Skeletal muscle satellite cell (primary cell): ENCODE data around the gene OR13F1. TPM values are rescaled to one million over a fixed set of nuclear protein-coding genes. Genes with fewer than 3 reads are reported as not detected.
"Not testable (repeated sequence)": the region's sequence is repeated elsewhere in the genome, so short reads cannot be mapped to it uniquely, and the experiment has no call there.

Experiments
- H3K27me3 ChIP-seq: 2 replicates; pipeline ENCODE4 v1.7.0; 2013; ENCODE audit warnings: low read length; ENCODE audit not compliant: control insufficient read depth, insufficient read depth
- H3K36me3 ChIP-seq: 2 replicates; pipeline ENCODE4 v1.7.0; 2013; ENCODE audit warnings: mild to moderate bottlenecking, control low read depth, low read length; ENCODE audit not compliant: insufficient read depth
- H3K4me1 ChIP-seq: 2 replicates; pipeline ENCODE4 v1.7.0; 2013; ENCODE audit warnings: low read length; ENCODE audit not compliant: control insufficient read depth, insufficient read depth
- H3K4me2 ChIP-seq: 2 replicates; pipeline ENCODE4 v1.7.0; 2013; ENCODE audit warnings: mild to moderate bottlenecking, low read length
- H3K4me3 ChIP-seq: 2 replicates; pipeline ENCODE4 v1.7.0; 2013; ENCODE audit warnings: low read length
- H3K9ac ChIP-seq: 2 replicates; pipeline ENCODE4 v1.7.0; 2013; ENCODE audit warnings: mild to moderate bottlenecking, low read depth, low read length, moderate library complexity
- H3K9me3 ChIP-seq: replicated peaks from 2 replicates; pipeline ENCODE4 v1.7.0; 2013; ENCODE audit warnings: mild to moderate bottlenecking, control low read depth, low read length
- total RNA-seq: library from RNA; depleted of rRNA; stranded (reverse); fragments of >200 nt; gene quantifications from 2 replicates; pipeline ENCODE4 v1.2.3, GENCODE V29; 2012; rRNA removed

Gene OR13F1
- not detected in 2 replicates for total RNA-seq

GRCh38 chr9:104503963-104504362 is at the start of gene OR13F1:
Gene OR13F1 (plus strand): TSS chr9:104504263. CDS start chr9:104504263, 0 bp downstream.
- Histone ChIP-seq H3K9me3 (no peaks in the 10 kb centered on the region), H3K4me1 (no peaks in the 10 kb centered on the region), H3K9ac (no peak within 1 kb of the TSS), H3K27me3 (no peaks in the 10 kb centered on the region), H3K36me3 (no peaks in the 10 kb centered on the region), H3K4me3 (no peak within 1 kb of the TSS), H3K4me2 (no peak within 1 kb of the TSS)

GRCh38 chr9:104456831-104457230 is 47.2 kb upstream of the OR13F1 start:
- no peaks in the 10 kb centered on the region for H3K36me3 ChIP-seq
- no peaks in the 10 kb centered on the region for H3K4me1 ChIP-seq
- no peaks in the 10 kb centered on the region for H3K27me3 ChIP-seq
- no peak overlapping the region for H3K4me3 ChIP-seq
- H3K4me2 ChIP-seq: no peak overlapping the region
- H3K9me3 ChIP-seq: no peaks in the 10 kb centered on the region
- no peak overlapping the region for H3K9ac ChIP-seq

DNA sequence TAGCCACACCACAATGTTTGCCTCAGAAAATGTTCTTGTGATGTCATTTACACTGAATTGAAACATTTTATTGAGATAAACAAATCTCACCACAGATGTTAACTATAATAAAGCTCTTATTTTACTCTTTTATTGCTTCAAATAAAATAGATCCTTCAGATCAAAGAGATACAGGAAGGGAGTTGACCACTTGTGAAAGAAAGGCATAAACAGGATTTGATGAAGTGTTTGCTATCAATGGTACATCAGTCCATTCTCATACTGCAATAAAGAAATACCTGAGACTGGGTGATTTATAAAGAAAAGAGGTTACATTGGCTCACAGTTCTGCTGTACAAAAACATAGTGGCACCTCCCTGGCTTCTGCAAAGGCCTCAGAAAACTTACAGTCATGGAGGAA is 40.2 kb upstream of the OR13F1 start:
- Histone ChIP-seq H3K4me2 (no peak overlapping the region), H3K4me1 (no peaks in the 10 kb centered on the region), H3K27me3 (no peaks in the 10 kb centered on the region), H3K9me3 (no peaks in the 10 kb centered on the region), H3K36me3 (no peaks in the 10 kb centered on the region), H3K4me3 (no peak overlapping the region), H3K9ac (no peak overlapping the region)

GRCh38 chr9:104468261-104468660 is 35.8 kb upstream of the OR13F1 start:
- no peaks in the 10 kb centered on the region for H3K27me3 ChIP-seq
- H3K36me3 ChIP-seq: no peaks in the 10 kb centered on the region
- H3K9ac ChIP-seq: no peak overlapping the region
- H3K4me1 ChIP-seq: no peaks in the 10 kb centered on the region
- no peaks in the 10 kb centered on the region for H3K9me3 ChIP-seq
- H3K4me3 ChIP-seq: no peak overlapping the region
- H3K4me2 ChIP-seq: no peak overlapping the region

DNA sequence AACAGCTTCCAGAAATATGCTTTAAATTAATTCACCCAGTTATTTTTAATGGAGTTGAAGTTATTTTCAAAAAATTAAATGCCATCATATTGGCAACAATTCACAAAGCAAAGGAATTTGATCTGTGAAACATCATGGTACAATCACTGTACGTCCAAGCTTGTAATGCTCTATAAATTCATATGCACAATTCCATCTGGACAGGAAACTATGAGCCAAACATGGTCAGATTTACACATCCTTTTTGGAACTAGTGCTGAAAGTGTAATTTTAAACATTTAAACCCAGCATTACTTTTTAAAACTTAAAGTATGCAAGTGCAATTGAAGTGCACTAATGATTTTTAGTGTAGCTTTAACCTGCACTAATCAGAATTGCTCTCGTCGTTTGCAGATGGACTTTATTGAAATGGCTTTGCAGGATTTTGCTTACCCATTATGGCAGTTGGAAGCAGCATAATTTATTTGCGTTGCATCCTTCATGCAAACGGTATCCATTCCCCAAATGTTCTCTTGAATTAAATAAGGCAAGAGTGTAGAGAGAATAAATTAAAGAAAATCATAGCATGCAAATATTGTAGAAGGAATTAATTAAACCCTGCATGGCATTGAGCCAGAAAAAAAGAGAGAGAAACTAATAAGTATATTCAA is 21.0 kb upstream of the OR13F1 start:
- H3K4me2 ChIP-seq: no peak overlapping the region
- H3K27me3 ChIP-seq: no peaks in the 10 kb centered on the region
- H3K9me3 ChIP-seq: no peaks in the 10 kb centered on the region
- H3K36me3 ChIP-seq: no peaks in the 10 kb centered on the region
- no peaks in the 10 kb centered on the region for H3K4me1 ChIP-seq
- no peak overlapping the region for H3K9ac ChIP-seq
- no peak overlapping the region for H3K4me3 ChIP-seq

DNA sequence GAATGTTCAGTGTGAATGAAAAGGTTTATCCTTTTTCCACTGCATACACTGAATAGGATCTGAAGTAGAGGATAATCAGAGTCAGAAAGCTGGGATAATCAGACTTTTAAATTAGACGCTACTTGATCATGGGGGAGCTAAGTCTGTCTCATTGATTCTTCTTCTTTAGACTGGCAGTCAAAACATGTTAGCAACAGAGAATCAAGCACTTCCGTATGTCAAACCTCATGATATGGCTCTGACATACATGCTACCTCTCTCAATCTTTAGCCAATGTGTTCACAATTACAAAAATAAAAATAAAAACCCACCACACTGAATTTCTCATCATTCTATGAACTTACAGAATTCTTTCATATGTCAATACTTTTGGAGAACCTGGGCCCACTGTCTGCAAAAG is 19.0 kb upstream of the OR13F1 start:
- Histone ChIP-seq H3K4me3 (no peak overlapping the region), H3K4me1 (no peaks in the 10 kb centered on the region), H3K4me2 (no peak overlapping the region), H3K9me3 (no peaks in the 10 kb centered on the region), H3K36me3 (no peaks in the 10 kb centered on the region), H3K9ac (no peak overlapping the region), H3K27me3 (no peaks in the 10 kb centered on the region)

DNA sequence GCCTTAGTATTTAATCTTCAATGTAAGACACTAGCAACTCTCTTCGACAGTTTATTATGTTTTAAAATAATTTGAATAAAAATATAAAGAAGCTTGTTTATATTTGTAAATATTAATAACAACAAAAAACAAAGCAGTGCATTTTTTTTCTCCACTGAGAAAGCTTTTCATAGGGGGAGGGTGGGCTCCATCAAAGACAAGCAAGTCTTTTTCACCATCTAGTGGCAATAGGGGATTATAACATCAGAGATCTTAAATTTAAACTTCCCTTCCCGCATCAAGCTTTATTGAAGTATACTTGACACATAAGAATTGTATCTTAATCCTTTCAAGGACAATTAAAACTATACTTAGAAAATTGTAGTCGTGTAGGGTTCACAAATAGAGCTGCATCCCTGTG is 9.3 kb upstream of the OR13F1 start:
- Histone ChIP-seq H3K4me1 (no peaks in the 10 kb centered on the region), H3K27me3 (no peaks in the 10 kb centered on the region), H3K9ac (no peak overlapping the region), H3K36me3 (no peaks in the 10 kb centered on the region), H3K4me2 (no peak overlapping the region), H3K9me3 (no peaks in the 10 kb centered on the region), H3K4me3 (no peak overlapping the region)

GRCh38 chr9:104503440-104503839 is 623 bp upstream of the OR13F1 start:
- Histone ChIP-seq H3K36me3 (no peaks in the 10 kb centered on the region), H3K9ac (no peak overlapping the region), H3K4me1 (no peaks in the 10 kb centered on the region), H3K4me2 (no peak overlapping the region), H3K27me3 (no peaks in the 10 kb centered on the region), H3K4me3 (no peak overlapping the region), H3K9me3 (no peaks in the 10 kb centered on the region)

- no peaks in the 10 kb centered on the region for H3K4me1 ChIP-seq
- H3K36me3 ChIP-seq: no peaks in the 10 kb centered on the region
- no peak overlapping the region for H3K4me2 ChIP-seq
- no peaks in the 10 kb centered on the region for H3K27me3 ChIP-seq
- H3K9ac ChIP-seq: no peak overlapping the region
- H3K9me3 ChIP-seq: no peaks in the 10 kb centered on the region
- no peak overlapping the region for H3K4me3 ChIP-seq
Observed at GRCh38 chr9:104506565-104506964, 2.5 kb downstream of the OR13F1 start.

DNA sequence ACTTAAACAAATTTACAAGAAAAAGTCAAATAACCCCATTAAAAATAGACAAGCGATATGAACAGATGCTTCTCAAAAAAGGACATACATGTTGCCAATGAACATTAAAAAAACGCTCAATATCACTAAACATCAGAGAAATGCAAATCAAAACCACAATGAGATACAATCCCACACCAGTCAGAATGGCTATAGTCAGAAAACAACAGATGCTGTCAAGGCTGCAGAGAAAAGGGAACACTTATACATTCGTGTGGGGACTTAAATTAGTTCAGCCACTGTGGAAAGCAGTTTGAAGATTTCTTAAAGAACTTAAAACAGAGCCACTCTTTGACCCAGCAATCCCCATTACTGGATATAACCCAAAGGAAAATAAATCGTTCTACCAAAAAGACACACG is 10.8 kb downstream of the OR13F1 start:
- Histone ChIP-seq H3K4me3 (no peak overlapping the region), H3K9ac (no peak overlapping the region), H3K36me3 (no peaks in the 10 kb centered on the region), H3K27me3 (no peaks in the 10 kb centered on the region), H3K9me3 (no peaks in the 10 kb centered on the region), H3K4me2 (no peak overlapping the region), H3K4me1 (no peaks in the 10 kb centered on the region)

DNA sequence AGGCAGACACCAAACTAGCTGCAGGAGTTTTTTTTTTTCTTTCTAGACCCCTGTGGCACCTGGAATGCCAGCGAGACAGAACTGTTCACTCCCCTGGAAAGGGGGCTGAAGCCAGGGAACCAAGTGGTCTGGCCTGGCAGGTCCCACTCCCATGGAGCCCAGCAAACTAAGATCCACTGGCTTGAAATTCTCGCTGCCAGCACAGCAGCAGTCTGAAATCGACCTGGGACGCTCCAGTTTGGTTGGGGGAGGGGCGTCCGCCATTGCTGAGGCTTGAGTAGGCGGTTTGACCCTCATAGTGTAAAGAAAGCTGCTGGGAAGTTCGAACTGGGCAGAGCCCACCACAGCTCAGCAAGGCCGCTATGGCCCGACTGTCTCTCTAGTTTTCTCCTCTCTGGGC is 16.2 kb downstream of the OR13F1 start:
- H3K4me3 ChIP-seq, H3K36me3 ChIP-seq, H3K9me3 ChIP-seq, H3K9ac ChIP-seq, H3K27me3 ChIP-seq, H3K4me1 ChIP-seq, H3K4me2 ChIP-seq: not testable (repeated sequence)

DNA sequence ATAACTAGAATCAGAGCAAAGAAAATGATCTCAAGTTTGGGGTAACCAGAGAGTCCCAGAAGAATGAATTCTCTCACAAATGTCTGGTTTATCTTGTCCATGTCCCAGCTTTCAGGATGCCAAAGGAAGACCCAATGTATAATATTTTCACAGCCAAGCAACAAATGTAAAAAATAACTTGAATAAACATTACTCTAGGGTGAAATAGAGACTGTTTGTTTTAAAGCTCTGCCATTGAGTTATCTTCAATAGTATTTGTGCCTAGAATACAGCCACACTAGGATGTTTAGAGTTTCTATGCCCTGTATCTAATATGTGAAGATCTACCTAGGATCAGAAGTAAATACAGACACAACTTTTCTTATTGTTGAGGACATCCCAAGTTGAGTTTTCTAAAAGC is 23.0 kb downstream of the OR13F1 start, which contains the start of gene OR13C4:
TSS of gene OR13C4 (minus strand) at position 101 of the 400 bp plus-strand sequence. CDS start at position 101, 0 bp downstream.
- no peaks in the 10 kb centered on the region for H3K27me3 ChIP-seq
- H3K4me2 ChIP-seq: no peak within 1 kb of the TSS
- no peaks in the 10 kb centered on the region for H3K36me3 ChIP-seq
- H3K4me1 ChIP-seq: no peaks in the 10 kb centered on the region
- H3K9ac ChIP-seq: no peak within 1 kb of the TSS
- H3K9me3 ChIP-seq: no peaks in the 10 kb centered on the region
- H3K4me3 ChIP-seq: no peak within 1 kb of the TSS
